GM19239 (cell line): ENCODE measurements around the gene TRAFD1.

ENCODE experiments used
- DNase-seq: peaks from one replicate; pipeline ENCODE4 v3.0.0; 2011; ENCODE audit warnings: low spot score; ENCODE audit not compliant: insufficient read length
- FAIRE-seq: peaks from 2 replicates; lab custom pipeline; 2011; peaks lifted over from hg19 to GRCh38; lab: Jason Lieb, UNC

TRAFD1 gene

DNA sequence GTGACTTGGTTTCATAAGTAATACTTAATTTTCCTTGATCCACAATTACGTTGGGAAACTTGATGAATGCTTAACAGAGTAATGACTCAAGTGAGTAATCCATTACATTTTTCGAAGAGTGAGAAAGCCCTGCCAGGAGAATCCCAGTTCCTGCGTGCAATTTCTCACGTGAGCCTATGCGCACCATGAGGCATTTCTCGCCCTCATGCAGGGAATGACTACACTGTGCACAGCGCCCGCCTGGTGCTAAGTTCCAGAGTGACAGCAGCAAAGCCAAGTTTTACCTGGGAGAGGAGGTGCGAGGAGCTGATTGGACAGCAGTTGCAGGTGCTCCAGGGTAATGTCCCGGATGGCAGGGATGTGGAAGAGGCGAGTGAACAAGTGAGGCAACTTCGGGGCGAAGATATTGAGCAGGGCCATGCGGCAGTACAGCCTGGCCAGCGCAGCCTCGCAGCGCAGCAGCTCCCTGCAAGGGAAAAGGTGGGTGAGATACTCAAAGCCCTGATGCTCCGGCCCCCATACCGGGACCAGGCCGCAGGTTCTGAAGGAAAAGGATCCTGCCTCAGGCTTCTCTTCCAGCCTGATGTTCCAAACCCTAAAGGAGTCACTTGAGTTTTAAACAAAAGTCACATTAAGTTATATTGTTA, 69.4 kb downstream of the TRAFD1 start:
- DNase-seq: no peak
- no peak for FAIRE-seq

DNA sequence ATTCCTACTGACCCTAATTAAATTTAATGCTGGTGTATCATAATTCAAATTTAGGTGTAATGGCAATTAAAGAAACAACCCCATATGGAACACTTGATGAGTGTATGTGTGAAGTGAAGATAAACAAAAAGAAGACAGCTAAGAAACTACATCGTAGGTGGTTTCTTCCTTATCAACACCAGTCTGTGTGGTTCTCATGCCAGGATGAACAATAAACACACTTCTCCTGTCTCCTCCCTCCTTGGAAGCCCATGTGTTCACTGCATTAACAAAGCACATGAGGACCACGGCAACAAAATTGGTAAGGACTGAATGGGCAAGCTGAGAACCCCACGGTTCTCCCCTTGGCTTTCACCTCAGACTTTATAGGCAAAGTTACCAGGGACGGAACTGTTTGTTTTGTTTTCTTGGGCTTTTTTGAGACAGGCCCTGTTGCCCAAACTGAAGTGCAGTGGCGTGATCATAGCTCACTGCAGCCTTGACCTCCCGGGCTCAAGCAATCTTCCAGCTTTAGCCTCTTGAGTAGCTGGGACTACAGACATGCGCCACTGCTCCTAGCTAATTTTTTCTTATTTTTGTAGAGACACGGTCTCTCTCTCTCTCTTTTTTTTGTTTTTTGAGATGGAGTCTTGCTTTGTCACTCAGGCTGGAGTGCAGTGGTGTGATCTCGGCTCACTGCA, 71.0 kb downstream of the TRAFD1 start:
- FAIRE-seq (no peak), DNase-seq (no peak)

DNA sequence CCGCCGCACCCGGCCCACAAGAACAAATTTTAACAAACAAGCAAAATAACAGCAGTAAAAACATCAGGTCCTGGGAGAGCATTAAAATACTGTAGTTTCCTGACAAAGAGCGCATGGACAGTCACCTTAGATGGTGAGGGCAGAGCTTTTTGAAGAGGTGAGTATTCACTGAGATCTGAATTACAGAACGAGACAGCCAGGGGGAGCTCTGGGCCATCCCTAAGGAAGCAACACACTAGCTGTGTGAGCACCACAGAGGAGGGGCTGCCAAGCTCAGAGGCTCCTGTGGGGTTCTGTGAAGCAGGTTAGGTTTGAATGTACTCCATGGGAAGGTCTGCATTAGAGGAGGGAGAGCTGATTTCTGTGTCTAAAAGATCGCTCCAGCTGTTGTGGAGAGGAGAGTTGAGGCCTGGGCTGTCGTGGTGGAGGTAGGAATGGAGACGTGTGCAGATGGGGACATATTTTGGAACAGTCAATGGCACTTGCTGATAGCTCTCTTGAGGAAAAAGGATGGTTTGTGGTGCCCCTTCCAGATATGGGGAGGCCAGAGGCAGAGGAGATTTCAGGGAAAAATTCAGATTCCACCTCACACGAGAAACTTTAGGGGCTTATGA, 72.9 kb downstream of the TRAFD1 start:
- FAIRE-seq: peak; percentile 86

DNA sequence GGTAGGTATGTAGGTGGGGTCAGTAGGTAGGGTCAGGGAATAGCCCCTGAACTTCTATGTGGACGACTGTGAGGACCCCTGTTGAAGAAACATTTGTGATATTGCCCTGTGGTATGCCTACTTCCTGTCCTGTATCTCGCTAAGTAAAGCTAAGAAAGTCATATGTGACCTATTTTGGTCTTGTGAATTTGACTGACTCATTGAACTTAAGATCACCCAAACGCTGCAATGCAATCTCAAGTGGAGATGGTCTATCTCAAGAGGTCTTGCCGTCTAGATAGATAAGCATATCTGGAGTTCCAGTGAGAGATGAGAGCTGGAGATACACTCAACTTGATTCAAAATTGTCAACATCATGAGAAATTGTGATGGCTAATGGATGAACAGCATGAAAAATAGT, 73.8 kb downstream of the TRAFD1 start:
- DNase-seq (no peak), FAIRE-seq (no peak)

More for the DNA sequence above, 72.9 kb downstream of the TRAFD1 start:
- peak; percentile 59 for DNase-seq
